Esophagus muscularis mucosa (tissue), 4 donors: Measurements from ENCODE around the gene EVX2. TPM values are rescaled to one million over a fixed set of nuclear protein-coding genes. Genes with fewer than 3 reads are reported as not detected.

ENCODE experiments used
- DNase-seq: peaks from one replicate; pipeline ENCODE4 v3.0.0-alpha.2; 2017; ENCODE audit errors: extremely low spot score
- H3K27ac ChIP-seq, 4 donors: fragments of 200-600 bp; sonication (generic); replicated peaks in 1 of 4; 1 replicate in 3 of 4; 2 replicates in 1 of 4; pipeline ENCODE4 v1.5.1; 2016 to 2019; ENCODE audit warnings: mild to moderate bottlenecking in 1 of 4
- H3K27me3 ChIP-seq, 4 donors: fragments of 200-600 bp; sonication (generic); one replicate each; pipeline versions ENCODE4 v1.5.1 to v1.6.0; 2016 to 2019
- H3K36me3 ChIP-seq, 4 donors: fragments of 200-600 bp; sonication (generic); one replicate each; pipeline ENCODE4 v1.5.1; 2016 to 2019
- H3K4me1 ChIP-seq, 4 donors: fragments of 200-600 bp; sonication (generic); one replicate each; pipeline ENCODE4 v1.5.1; 2016 to 2019
- H3K4me3 ChIP-seq, 4 donors: fragments of 200-600 bp; sonication (generic); 1 replicate in 2 of 4; 2 replicates in 2 of 4; pipeline ENCODE4 v1.5.1; 2016 to 2019; ENCODE audit warnings: mild to moderate bottlenecking in 4 of 4, moderate library complexity in 1 of 4
- H3K9me3 ChIP-seq, 4 donors: fragments of 200-600 bp; sonication (generic); 1 replicate in 3 of 4; 2 replicates in 1 of 4; pipeline ENCODE4 v1.5.1; 2016 to 2019
- EP300 ChIP-seq: sonication (generic); formaldehyde crosslinking; IDR thresholded peaks from one replicate; pipeline ENCODE4 v1.6.1; 2017; ENCODE audit warnings: antibody characterized with exemption
- POLR2A ChIP-seq: fragments of 450-650 bp; IDR thresholded peaks from one replicate; pipeline ENCODE4 v1.6.1; 2017; ENCODE audit warnings: antibody characterized with exemption, moderate library complexity, mild to moderate bottlenecking, low read depth
- POLR2AphosphoS5 ChIP-seq, 2 donors: sonication (generic); formaldehyde crosslinking; IDR thresholded peaks; one replicate each; pipeline ENCODE4 v1.6.1; 2017; ENCODE audit warnings: antibody characterized with exemption in 2 of 2
- WGBS: methylation state at CpG from one replicate; pipeline ENCODE4 v1.1.5; 2018; 5-methylcytosine and 5-hydroxymethylcytosine counted together
- intact Hi-C: fragments of 100-400 bp; cut with DNase I; formaldehyde crosslinking; loops from one replicate; pipeline ENCODE4 v1.15.1; 2023
- total RNA-seq, 4 donors: library from RNA; depleted of rRNA; stranded (reverse); fragments of >200 nt; gene quantifications; one replicate each; pipeline versions ENCODE4 v1.1.0 to v1.2.1, GENCODE V29; 2016
- TF ChIP-seq, protein P1 (sequence below), 3 experiments: fragments of 200-600 bp in 2 of 3; fragments of 450-650 bp in 1 of 3; sonication (generic) in 2 of 3; IDR thresholded peaks; one replicate each; pipeline ENCODE4 v1.5.1; 2017 to 2019; ENCODE audit warnings: antibody characterized with exemption in 3 of 3, mild to moderate bottlenecking in 2 of 3, moderate library complexity in 1 of 3

EVX2 gene
- total RNA-seq, 4 donors from 2014 or later = 0.11 TPM; not detected in 3

- peaks cover 0 to 100% (median 82%) of the 10 kb centered on the region in 4 donors for H3K27me3 ChIP-seq
- no peaks in the 10 kb centered on the region for H3K36me3 ChIP-seq
- peaks cover 15 to 56% (median 32%) of the 10 kb centered on the region in 4 donors for H3K4me1 ChIP-seq
- no peaks in the 10 kb centered on the region for H3K9me3 ChIP-seq
- H3K27ac ChIP-seq = peak overlapping the region; percentile 56 to 78 (median 71)
- WGBS = 34% methylated on average over 37 of the region's 49 CpGs
- no peak for DNase-seq
- H3K4me3 ChIP-seq = peak overlapping the region; percentile 52 to 61 (median 53)
- TF ChIP-seq, protein P1, sequence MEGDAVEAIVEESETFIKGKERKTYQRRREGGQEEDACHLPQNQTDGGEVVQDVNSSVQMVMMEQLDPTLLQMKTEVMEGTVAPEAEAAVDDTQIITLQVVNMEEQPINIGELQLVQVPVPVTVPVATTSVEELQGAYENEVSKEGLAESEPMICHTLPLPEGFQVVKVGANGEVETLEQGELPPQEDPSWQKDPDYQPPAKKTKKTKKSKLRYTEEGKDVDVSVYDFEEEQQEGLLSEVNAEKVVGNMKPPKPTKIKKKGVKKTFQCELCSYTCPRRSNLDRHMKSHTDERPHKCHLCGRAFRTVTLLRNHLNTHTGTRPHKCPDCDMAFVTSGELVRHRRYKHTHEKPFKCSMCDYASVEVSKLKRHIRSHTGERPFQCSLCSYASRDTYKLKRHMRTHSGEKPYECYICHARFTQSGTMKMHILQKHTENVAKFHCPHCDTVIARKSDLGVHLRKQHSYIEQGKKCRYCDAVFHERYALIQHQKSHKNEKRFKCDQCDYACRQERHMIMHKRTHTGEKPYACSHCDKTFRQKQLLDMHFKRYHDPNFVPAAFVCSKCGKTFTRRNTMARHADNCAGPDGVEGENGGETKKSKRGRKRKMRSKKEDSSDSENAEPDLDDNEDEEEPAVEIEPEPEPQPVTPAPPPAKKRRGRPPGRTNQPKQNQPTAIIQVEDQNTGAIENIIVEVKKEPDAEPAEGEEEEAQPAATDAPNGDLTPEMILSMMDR (IDR thresholded peaks at IDR 0.05) = no peak
- TF ChIP-seq POLR2AphosphoS5 (IDR thresholded peaks at IDR 0.05) = no peak
- TF ChIP-seq POLR2A = no peak
- TF ChIP-seq EP300 = no peak
- intact Hi-C loops = loop anchor here (1.0 to 5.0 kb wide), 5 partner anchors 329 to 689 kb away; no protein-coding TSS in a partner anchor
These were observed 44.6 kb upstream of the EVX2 start for GRCh38 chr2:176128172-176128981.

DNA sequence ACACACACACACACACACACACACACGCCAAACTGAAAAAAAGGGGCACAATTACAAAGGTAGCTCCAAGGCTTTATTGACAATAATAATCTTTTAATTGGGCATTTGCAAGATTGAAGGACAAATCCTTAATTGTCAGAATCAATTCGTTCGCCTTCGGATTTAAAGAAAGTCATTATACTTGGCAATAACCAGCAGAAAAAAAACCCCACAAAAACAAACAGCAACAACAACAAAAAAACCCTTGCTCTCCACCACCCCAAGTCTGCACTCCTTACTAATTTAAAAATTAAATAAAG is 44.0 kb upstream of the EVX2 start:
- Histone ChIP-seq H3K27ac (no peak overlapping the region), H3K4me3 (no peak overlapping the region), H3K4me1 (peaks cover 22 to 61% (median 38%) of the 10 kb centered on the region in 4 donors), H3K27me3 (peaks cover 6 to 100% (median 83%) of the 10 kb centered on the region in 4 donors), H3K36me3 (no peaks in the 10 kb centered on the region), H3K9me3 (no peaks in the 10 kb centered on the region)
- no peak for TF ChIP-seq POLR2AphosphoS5 (IDR thresholded peaks at IDR 0.05)
- TF ChIP-seq EP300 = no peak
- TF ChIP-seq, protein P1 (IDR thresholded peaks at IDR 0.05) = no peak
- TF ChIP-seq POLR2A = no peak
- intact Hi-C loops = loop anchor here (1.0 to 5.0 kb wide), 6 partner anchors 330 to 1019 kb away; no protein-coding TSS in a partner anchor
- 31% methylated on average over 4 of the region's 4 CpGs for WGBS
- DNase-seq = no peak

DNA sequence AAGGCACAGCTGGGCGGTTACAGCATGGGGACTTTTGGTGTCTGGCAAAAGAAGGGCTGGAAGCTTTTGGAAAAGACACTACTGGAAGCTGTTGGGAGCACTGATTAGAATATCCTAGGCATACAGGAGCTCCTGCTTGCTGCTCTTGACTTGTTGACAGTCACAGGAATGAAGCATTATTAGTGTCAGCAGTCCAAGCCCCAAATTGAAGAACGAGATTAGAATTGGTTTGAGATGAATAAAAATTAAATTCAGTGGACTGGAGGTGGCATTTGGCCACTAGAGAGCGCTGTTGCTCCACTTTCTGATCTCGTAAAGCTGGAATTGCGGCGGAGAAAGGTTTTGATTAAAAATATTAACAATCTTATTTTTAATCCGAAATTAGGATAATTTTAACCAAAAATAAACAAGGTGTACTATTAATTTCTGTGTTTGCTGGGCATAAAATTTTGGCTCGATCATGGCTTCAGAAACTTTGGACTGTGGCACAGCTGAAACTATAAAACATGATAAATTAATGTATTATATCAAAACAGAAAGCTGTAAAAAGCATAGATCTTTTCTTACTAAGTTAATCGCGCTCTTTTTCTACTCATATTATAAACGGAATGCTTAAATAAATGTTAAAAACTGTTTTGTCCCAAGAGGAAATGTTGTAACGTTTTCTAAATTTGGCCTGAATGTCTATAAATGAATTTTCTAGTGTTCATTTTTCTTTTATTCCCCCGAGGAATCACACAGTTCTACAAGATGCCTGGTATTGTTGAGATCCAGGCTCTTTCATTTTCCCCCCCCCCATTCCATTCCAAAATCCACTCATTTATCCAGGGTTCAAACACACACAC is 43.4 kb upstream of the EVX2 start:
- no peak for DNase-seq
- Histone ChIP-seq H3K9me3 (no peaks in the 10 kb centered on the region), H3K36me3 (no peaks in the 10 kb centered on the region), H3K27me3 (peaks cover 10 to 100% (median 83%) of the 10 kb centered on the region in 4 donors), H3K4me1 (peaks cover 27 to 61% (median 42%) of the 10 kb centered on the region in 4 donors), H3K4me3 (no peak overlapping the region), H3K27ac (no peak overlapping the region)
- intact Hi-C loops = loop anchor here (2.0 to 5.0 kb wide), 5 partner anchors 330 to 1020 kb away; no protein-coding TSS in a partner anchor
- no peak for TF ChIP-seq POLR2A
- TF ChIP-seq, protein P1 (IDR thresholded peaks at IDR 0.05) = peak; percentile 84 to 90 (median 89)
- no peak for TF ChIP-seq EP300
- TF ChIP-seq POLR2AphosphoS5 (IDR thresholded peaks at IDR 0.05) = peak in 1 of 2 donors; percentile 6
- WGBS = 3% methylated on average over 13 of the region's 13 CpGs

DNA sequence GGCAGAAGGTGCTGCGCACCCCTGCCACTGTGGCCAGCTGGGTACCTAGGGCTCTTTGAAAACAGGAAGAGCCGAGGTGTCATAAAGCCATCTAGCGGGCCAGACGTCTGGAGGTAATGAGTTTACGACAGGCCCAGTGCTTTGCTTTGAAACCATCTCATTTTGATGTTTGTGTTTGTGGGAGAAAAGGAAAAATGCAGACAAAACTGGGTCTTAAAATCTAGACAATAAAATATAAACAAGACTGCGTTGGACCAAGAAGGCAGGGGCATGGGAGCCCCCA is 42.0 kb upstream of the EVX2 start:
- Histone ChIP-seq H3K4me3 (no peak overlapping the region), H3K9me3 (no peaks in the 10 kb centered on the region), H3K4me1 (peaks cover 30 to 65% (median 48%) of the 10 kb centered on the region in 4 donors), H3K27me3 (peaks cover 10 to 100% (median 82%) of the 10 kb centered on the region in 4 donors), H3K27ac (no peak overlapping the region), H3K36me3 (no peaks in the 10 kb centered on the region)
- intact Hi-C loops = loop anchor here (2.0 to 5.0 kb wide), 5 partner anchors 332 to 1021 kb away; no protein-coding TSS in a partner anchor
- TF ChIP-seq POLR2AphosphoS5 (IDR thresholded peaks at IDR 0.05) (no peak), POLR2A (no peak), EP300 (no peak)
- TF ChIP-seq, protein P1 (IDR thresholded peaks at IDR 0.05) = no peak
- WGBS = 36% methylated on average over 6 of the region's 6 CpGs
- DNase-seq = no peak
